Mucosa of stomach (tissue), 1 donor: ENCODE measurements around the gene NAP1L1.
"Not testable (repeated sequence)": the region's sequence is repeated elsewhere in the genome, so short reads cannot be mapped to it uniquely, and the experiment has no call there.

Source experiments
- H3K27me3 ChIP-seq: one replicate; pipeline ENCODE4 v1.7.0; 2013; ENCODE audit warnings: mild to moderate bottlenecking, low read length; ENCODE audit not compliant: control insufficient read depth, insufficient read depth
- H3K36me3 ChIP-seq: one replicate; pipeline ENCODE4 v1.7.0; 2013; ENCODE audit warnings: low read length; ENCODE audit not compliant: control insufficient read depth, insufficient read depth
- H3K4me1 ChIP-seq: one replicate; pipeline ENCODE4 v1.7.0; 2013; ENCODE audit warnings: mild to moderate bottlenecking, low read length; ENCODE audit not compliant: control insufficient read depth, insufficient read depth
- H3K4me3 ChIP-seq: one replicate; pipeline ENCODE4 v1.7.0; 2013; ENCODE audit warnings: low read length
- H3K9ac ChIP-seq: one replicate; pipeline ENCODE4 v1.7.0; 2013; ENCODE audit warnings: mild to moderate bottlenecking, low read length, moderate library complexity
- H3K9me3 ChIP-seq: one replicate; pipeline ENCODE4 v1.7.0; 2013; ENCODE audit warnings: mild to moderate bottlenecking, low read length, moderate library complexity; ENCODE audit not compliant: control insufficient read depth
- donor health status: Pancreatic carcinoma.

The NAP1L1 gene

GRCh38 chr12:75990189-75990912, 94.1 kb downstream of the NAP1L1 start:
- Histone ChIP-seq H3K9ac (no peak overlapping the region), H3K27me3 (no peaks in the 10 kb centered on the region), H3K4me3 (no peak overlapping the region), H3K36me3 (no peaks in the 10 kb centered on the region), H3K9me3 (no peaks in the 10 kb centered on the region), H3K4me1 (peaks cover 15% of the 10 kb centered on the region)

GRCh38 chr12:75987709-75988108, 96.8 kb downstream of the NAP1L1 start:
- not testable (repeated sequence) for H3K9me3 ChIP-seq, H3K9ac ChIP-seq, H3K27me3 ChIP-seq, H3K4me3 ChIP-seq, H3K36me3 ChIP-seq
- peaks cover 39% of the 10 kb centered on the region for H3K4me1 ChIP-seq
